Memory B cell (primary cell): Measurements from ENCODE around the gene SEC24D.

Experiments used
- ATAC-seq: fragments of 150-1000 bp; cut with Tn5 transposase; 2 replicates; pipeline ENCODE4 v1.10.0; 2021; ENCODE audit warnings: low read depth, mild to moderate bottlenecking, moderate library complexity
- DNase-seq, 2 donors: peaks; one replicate each; pipeline ENCODE4 v3.0.0; 2022; ENCODE audit warnings: low spot score in 2 of 2
- H3K27ac Mint-ChIP-seq: one replicate; pipeline ENCODE4 v1.8.0; 2022; ENCODE audit warnings: mild to moderate bottlenecking, moderate library complexity, mixed read lengths
- H3K27me3 Mint-ChIP-seq: one replicate; pipeline ENCODE4 v1.8.0; 2022; ENCODE audit warnings: mixed read lengths
- H3K36me3 Mint-ChIP-seq: one replicate; pipeline ENCODE4 v1.8.0; 2022; ENCODE audit warnings: mild to moderate bottlenecking, mixed read lengths
- H3K4me1 Mint-ChIP-seq: one replicate; pipeline ENCODE4 v1.8.0; 2022; ENCODE audit warnings: mixed read lengths
- H3K4me3 Mint-ChIP-seq: one replicate; pipeline ENCODE4 v1.8.0; 2022; ENCODE audit warnings: mild to moderate bottlenecking, moderate library complexity, mixed read lengths
- H3K9me3 Mint-ChIP-seq: one replicate; pipeline ENCODE4 v1.8.0; 2022; ENCODE audit warnings: mixed read lengths

The SEC24D gene

GRCh38 chr4:118833192-118833820, 2.6 kb downstream of the SEC24D start:
- Mint-ChIP-seq H3K27ac (no peak overlapping the region), H3K4me1 (peaks cover 20% of the 10 kb centered on the region), H3K27me3 (no peaks in the 10 kb centered on the region), H3K9me3 (no peaks in the 10 kb centered on the region), H3K36me3 (peaks cover 22% of the 10 kb centered on the region), H3K4me3 (no peak overlapping the region)
- ATAC-seq (no peak), DNase-seq (no peak)

DNA sequence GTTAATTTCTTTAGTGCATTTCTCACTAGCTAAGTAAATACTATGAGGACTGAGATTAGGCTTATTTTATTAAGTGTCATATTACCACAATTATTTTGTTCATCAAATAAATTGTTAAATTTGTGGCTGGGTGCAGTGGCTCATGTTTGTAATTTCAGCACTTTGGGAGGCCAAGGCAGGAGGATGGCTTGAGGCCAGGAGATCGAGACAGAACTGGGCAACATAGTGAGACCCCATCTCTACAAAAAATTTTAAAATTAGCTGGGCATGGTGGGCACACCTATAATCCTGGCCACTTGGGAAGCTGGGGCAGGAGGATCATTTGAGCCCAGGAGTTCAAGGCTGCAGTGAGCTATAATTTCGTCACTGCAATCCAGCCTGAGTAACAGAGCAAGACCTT, 6.8 kb downstream of the SEC24D start:
- Mint-ChIP-seq H3K9me3 (no peaks in the 10 kb centered on the region), H3K36me3 (peaks cover 28% of the 10 kb centered on the region), H3K4me1 (peaks cover 29% of the 10 kb centered on the region), H3K27me3 (no peaks in the 10 kb centered on the region), H3K27ac (no peak overlapping the region), H3K4me3 (no peak overlapping the region)
- ATAC-seq: no peak
- DNase-seq: no peak

DNA sequence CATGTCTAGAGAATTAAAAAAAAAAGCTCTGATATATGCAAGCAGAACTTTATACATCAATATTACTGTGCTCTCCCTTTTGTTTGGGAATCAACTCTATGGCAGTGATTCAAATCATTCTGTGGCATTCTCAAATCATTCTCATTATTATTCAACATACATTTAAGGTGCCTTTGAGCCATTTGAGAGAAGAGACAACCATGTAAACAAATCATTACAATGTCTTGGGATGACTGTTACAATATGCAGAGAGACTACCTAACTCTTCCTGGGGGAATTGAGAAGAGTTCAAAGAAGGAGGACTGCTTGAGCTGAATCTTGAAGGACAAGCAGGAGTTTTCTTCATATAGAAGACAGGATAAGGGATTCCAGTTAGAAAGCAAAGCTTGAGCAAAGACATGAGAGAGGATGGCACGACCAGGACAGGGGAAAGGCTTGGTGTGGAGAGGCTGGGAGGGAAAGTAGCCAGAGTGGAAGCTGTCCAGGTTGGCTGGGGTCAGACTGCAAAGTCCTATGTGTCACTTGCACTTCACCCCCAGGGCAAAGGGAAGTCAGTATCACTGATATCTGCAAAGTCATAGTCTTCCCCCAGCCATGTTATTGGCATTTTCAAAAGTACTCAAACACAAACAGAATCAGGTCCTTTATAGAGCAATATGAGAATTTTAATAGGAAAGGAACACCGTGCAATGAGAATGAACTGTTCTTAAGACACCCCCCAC, 9.0 kb downstream of the SEC24D start:
- ATAC-seq (no peak), DNase-seq (no peak)
- no peak overlapping the region for H3K4me3 Mint-ChIP-seq
- H3K36me3 Mint-ChIP-seq: peaks cover 27% of the 10 kb centered on the region
- H3K4me1 Mint-ChIP-seq: peaks cover 23% of the 10 kb centered on the region
- no peaks in the 10 kb centered on the region for H3K27me3 Mint-ChIP-seq
- no peaks in the 10 kb centered on the region for H3K9me3 Mint-ChIP-seq
- H3K27ac Mint-ChIP-seq: no peak overlapping the region

- H3K4me3 Mint-ChIP-seq: no peak overlapping the region
- no peaks in the 10 kb centered on the region for H3K9me3 Mint-ChIP-seq
- ATAC-seq (no peak), DNase-seq (no peak)
- peaks cover 25% of the 10 kb centered on the region for H3K36me3 Mint-ChIP-seq
- H3K4me1 Mint-ChIP-seq: peaks cover 22% of the 10 kb centered on the region
- no peak overlapping the region for H3K27ac Mint-ChIP-seq
- H3K27me3 Mint-ChIP-seq: no peaks in the 10 kb centered on the region
These were observed 10.1 kb downstream of the SEC24D start for GRCh38 chr4:118825799-118826198.

- Mint-ChIP-seq H3K4me1 (peaks cover 20% of the 10 kb centered on the region), H3K27ac (no peak overlapping the region), H3K4me3 (no peak overlapping the region), H3K36me3 (peaks cover 18% of the 10 kb centered on the region), H3K9me3 (no peaks in the 10 kb centered on the region), H3K27me3 (no peaks in the 10 kb centered on the region)
- ATAC-seq (no peak), DNase-seq (no peak)
These were observed 11.8 kb downstream of the SEC24D start for GRCh38 chr4:118824141-118824540.

- no peak for ATAC-seq
- no peaks in the 10 kb centered on the region for H3K27me3 Mint-ChIP-seq
- H3K36me3 Mint-ChIP-seq: peaks cover 12% of the 10 kb centered on the region
- H3K4me3 Mint-ChIP-seq: no peak overlapping the region
- H3K27ac Mint-ChIP-seq: no peak overlapping the region
- H3K9me3 Mint-ChIP-seq: no peaks in the 10 kb centered on the region
- peaks cover 18% of the 10 kb centered on the region for H3K4me1 Mint-ChIP-seq
- DNase-seq: no peak
These were observed 12.5 kb downstream of the SEC24D start for GRCh38 chr4:118823471-118823870.

DNA sequence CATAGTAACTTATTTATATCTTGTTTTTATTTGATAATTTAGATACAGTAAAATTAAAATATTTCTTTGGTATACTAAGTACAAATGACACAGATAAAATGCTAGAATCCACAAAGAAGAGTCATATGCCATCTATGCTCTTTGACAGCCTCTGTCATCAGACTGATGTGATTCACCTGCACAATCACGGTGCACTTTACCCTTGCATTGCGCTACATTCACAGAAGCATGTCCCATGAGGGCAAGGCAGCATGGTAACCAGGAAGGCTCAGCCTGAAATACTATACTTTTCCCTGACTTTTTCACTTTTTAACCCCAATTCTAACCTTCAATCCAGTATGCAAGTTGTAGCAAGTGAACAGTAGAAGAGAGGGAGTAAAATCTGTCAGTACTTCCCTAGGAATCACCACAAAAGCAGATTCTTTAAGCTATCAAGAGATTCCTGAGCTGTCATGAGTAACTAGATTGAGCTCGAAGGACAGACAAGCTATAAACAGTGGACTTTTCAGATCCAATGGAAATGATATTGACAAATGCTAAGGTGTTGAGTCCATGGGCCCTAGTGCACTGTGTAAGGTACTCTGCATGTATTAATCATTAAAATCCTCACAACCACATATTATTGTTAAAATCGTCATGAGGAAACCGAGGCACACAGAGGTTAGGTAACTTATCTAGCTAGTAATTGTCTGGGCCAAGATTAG, 14.2 kb downstream of the SEC24D start:
- Mint-ChIP-seq H3K27ac (no peak overlapping the region), H3K4me3 (no peak overlapping the region)

DNA sequence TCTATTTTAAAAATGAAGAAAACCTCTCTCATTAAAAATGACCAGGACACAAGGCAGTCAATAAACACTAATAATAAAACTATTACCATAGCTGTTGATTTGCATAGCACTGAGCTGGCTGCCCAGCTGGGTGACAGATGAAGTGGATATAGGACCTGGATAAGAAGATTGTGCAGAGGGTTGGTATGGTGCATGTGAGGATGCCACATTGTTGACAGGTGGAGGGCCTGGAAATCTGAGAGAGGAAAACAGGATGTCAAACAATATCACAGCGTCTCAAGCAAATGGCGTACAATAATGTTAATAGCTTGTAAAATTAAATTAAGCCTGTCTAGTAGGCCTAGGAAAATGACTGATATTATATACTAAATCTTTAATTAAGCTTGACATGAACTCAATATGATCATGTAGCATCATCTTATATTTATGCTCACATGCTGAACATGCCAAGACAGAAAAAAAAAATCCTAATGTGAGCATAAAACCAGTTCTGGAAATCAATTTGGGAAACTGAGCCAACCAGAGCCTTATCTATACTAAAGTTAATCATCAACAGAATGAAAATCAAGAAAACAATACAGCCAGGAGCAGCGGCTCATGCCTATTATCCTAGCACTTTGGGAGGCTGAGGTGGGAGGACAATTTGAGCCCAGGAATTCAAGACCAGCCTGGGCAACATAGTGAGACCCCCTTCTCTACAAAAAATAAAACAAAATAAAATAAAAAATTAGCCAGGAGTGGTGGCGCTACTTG, 18.6 kb downstream of the SEC24D start:
- peaks cover 25% of the 10 kb centered on the region for H3K36me3 Mint-ChIP-seq
- H3K27me3 Mint-ChIP-seq: no peaks in the 10 kb centered on the region
- DNase-seq (no peak), ATAC-seq (no peak)
- H3K9me3 Mint-ChIP-seq: no peaks in the 10 kb centered on the region
- H3K4me3 Mint-ChIP-seq: no peak overlapping the region
- H3K27ac Mint-ChIP-seq: no peak overlapping the region
- no peaks in the 10 kb centered on the region for H3K4me1 Mint-ChIP-seq

More for the DNA sequence above, 14.2 kb downstream of the SEC24D start:
- no peaks in the 10 kb centered on the region for H3K27me3 Mint-ChIP-seq
- DNase-seq (no peak), ATAC-seq (no peak)
- peaks cover 12% of the 10 kb centered on the region for H3K36me3 Mint-ChIP-seq
- no peaks in the 10 kb centered on the region for H3K9me3 Mint-ChIP-seq
- H3K4me1 Mint-ChIP-seq: peaks cover 13% of the 10 kb centered on the region

GRCh38 chr4:118816538-118817177, 19.3 kb downstream of the SEC24D start:
- Mint-ChIP-seq H3K4me3 (no peak overlapping the region), H3K4me1 (no peaks in the 10 kb centered on the region), H3K27me3 (no peaks in the 10 kb centered on the region), H3K27ac (no peak overlapping the region), H3K9me3 (no peaks in the 10 kb centered on the region), H3K36me3 (peaks cover 31% of the 10 kb centered on the region)
- no peak for DNase-seq
- no peak for ATAC-seq

DNA sequence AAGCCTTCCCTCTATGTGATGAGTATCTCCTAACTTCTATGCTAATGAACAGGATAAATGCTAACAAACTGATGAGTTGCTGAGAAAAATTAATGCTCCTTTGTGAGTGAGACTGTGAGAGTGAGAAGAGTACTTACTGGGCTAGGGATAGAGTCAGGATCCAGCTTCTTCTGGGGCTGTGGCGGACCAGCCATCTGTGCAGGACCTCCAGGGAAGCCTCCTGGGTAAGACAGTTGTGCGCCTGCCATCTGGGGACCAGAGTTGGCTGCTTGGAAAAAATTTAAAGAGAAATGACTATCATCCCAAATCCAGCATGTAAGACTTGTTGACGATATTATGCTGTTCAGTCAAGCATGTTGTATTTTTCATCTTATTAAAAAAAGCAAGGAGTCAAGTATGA, 21.0 kb downstream of the SEC24D start:
- Mint-ChIP-seq H3K4me3 (no peak overlapping the region), H3K36me3 (peaks cover 43% of the 10 kb centered on the region), H3K4me1 (no peaks in the 10 kb centered on the region), H3K9me3 (no peaks in the 10 kb centered on the region), H3K27me3 (no peaks in the 10 kb centered on the region), H3K27ac (no peak overlapping the region)
- DNase-seq (no peak), ATAC-seq (no peak)

GRCh38 chr4:118814058-118814457, 21.9 kb downstream of the SEC24D start:
- DNase-seq (no peak), ATAC-seq (no peak)
- Mint-ChIP-seq H3K36me3 (peaks cover 48% of the 10 kb centered on the region), H3K9me3 (no peaks in the 10 kb centered on the region), H3K4me1 (peaks cover 4% of the 10 kb centered on the region), H3K4me3 (no peak overlapping the region), H3K27ac (no peak overlapping the region), H3K27me3 (no peaks in the 10 kb centered on the region)

- ATAC-seq (no peak), DNase-seq (no peak)
- Mint-ChIP-seq H3K27me3 (no peaks in the 10 kb centered on the region), H3K4me3 (no peak overlapping the region), H3K9me3 (no peaks in the 10 kb centered on the region), H3K27ac (no peak overlapping the region), H3K4me1 (peaks cover 4% of the 10 kb centered on the region), H3K36me3 (peaks cover 50% of the 10 kb centered on the region)
These were observed 22.4 kb downstream of the SEC24D start for GRCh38 chr4:118813561-118813960.

GRCh38 chr4:118811832-118812231, 24.1 kb downstream of the SEC24D start:
- H3K4me3 Mint-ChIP-seq: no peak overlapping the region
- H3K36me3 Mint-ChIP-seq: peaks cover 51% of the 10 kb centered on the region
- no peaks in the 10 kb centered on the region for H3K27me3 Mint-ChIP-seq
- peaks cover 4% of the 10 kb centered on the region for H3K4me1 Mint-ChIP-seq
- no peaks in the 10 kb centered on the region for H3K9me3 Mint-ChIP-seq
- ATAC-seq: no peak
- H3K27ac Mint-ChIP-seq: no peak overlapping the region
- no peak for DNase-seq
